Measurements from ENCODE around the gene CNOT10.

Gene CNOT10

DNA sequence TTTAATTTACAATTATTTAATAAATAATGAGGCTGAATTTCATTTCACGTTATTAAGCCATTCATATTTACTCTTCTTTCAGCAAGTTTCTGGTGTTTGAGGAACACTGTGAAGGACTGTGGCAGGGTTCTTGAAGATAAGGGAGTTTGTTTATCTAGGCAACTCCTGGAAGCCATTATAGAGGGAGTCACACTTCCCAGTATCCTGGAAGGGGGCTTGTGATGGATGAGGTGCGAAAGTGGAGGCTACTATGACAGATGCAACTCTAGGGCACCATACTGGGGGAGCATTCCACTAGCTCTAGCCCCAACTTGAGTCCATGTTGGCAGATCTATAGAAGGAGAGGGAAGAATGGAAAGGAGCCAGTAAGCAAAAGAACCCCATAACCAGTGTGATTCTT, 14.4 kb downstream of the CNOT10 start:
- peaks cover 0 to 10% of the 10 kb centered on the region in 2 experiments; a peak in 2 of 3 replicates for H3K36me3 ChIP-seq (ENCODE audit: control insufficient read depth in 2 of 2, insufficient read depth in 1 of 2, low read length in 2 of 2)
- H3K4me3 ChIP-seq (ENCODE audit: low read depth, low read length), result no peak overlapping the region
- no peaks in the 10 kb centered on the region for H3K4me1 ChIP-seq (ENCODE audit: control insufficient read depth, insufficient read depth, low read length)
- TF ChIP-seq ZNF514 (tag by site-specific recombination; IDR thresholded peaks at IDR 0.05), result 0 out of 2 replicates have a peak, but pooled peaks have one; percentile 42
- TF ChIP-seq, protein P1, sequence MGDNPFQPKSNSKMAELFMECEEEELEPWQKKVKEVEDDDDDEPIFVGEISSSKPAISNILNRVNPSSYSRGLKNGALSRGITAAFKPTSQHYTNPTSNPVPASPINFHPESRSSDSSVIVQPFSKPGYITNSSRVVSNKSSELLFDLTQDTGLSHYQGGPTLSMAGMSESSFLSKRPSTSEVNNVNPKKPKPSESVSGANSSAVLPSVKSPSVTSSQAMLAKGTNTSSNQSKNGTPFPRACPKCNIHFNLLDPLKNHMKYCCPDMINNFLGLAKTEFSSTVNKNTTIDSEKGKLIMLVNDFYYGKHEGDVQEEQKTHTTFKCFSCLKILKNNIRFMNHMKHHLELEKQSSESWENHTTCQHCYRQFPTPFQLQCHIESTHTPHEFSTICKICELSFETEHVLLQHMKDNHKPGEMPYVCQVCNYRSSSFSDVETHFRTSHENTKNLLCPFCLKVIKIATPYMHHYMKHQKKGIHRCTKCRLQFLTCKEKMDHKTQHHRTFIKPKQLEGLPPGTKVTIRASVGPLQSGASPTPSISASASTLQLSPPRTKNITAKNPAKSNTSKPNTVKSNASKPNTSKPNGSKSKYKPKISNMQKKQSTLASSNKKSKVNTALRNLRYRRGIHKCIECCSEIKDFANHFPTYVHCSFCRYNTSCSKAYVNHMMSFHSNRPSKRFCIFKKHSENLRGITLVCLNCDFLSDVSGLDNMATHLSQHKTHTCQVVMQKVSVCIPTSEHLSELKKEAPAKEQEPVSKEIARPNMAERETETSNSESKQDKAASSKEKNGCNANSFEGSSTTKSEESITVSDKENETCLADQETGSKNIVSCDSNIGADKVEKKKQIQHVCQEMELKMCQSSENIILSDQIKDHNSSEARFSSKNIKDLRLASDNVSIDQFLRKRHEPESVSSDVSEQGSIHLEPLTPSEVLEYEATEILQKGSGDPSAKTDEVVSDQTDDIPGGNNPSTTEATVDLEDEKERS (tag by site-specific recombination; IDR thresholded peaks at IDR 0.05), result no peak
- peak; percentile 97 for TF ChIP-seq WT1 (tag by site-specific recombination; IDR thresholded peaks at IDR 0.05)
- no peak for TF ChIP-seq BCL11B (tag by site-specific recombination; IDR thresholded peaks at IDR 0.05; ENCODE audit: low read depth)
- no peak for TF ChIP-seq MYNN (tag by site-specific recombination; IDR thresholded peaks at IDR 0.05; ENCODE audit: borderline replicate concordance)
- no peak for TF ChIP-seq ZNF670 (tag by site-specific recombination; IDR thresholded peaks at IDR 0.05; ENCODE audit: low read depth)
- TF ChIP-seq, protein P2, sequence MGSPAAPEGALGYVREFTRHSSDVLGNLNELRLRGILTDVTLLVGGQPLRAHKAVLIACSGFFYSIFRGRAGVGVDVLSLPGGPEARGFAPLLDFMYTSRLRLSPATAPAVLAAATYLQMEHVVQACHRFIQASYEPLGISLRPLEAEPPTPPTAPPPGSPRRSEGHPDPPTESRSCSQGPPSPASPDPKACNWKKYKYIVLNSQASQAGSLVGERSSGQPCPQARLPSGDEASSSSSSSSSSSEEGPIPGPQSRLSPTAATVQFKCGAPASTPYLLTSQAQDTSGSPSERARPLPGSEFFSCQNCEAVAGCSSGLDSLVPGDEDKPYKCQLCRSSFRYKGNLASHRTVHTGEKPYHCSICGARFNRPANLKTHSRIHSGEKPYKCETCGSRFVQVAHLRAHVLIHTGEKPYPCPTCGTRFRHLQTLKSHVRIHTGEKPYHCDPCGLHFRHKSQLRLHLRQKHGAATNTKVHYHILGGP (tag by site-specific recombination; IDR thresholded peaks at IDR 0.05), result no peak
- no peak for TF ChIP-seq SP2 (tag by site-specific recombination; IDR thresholded peaks at IDR 0.05)
- no peak for TF ChIP-seq ZNF416 (tag by site-specific recombination; IDR thresholded peaks at IDR 0.05)
- TF ChIP-seq SP7 (tag by site-specific recombination; IDR thresholded peaks at IDR 0.05), result no peak
- no peak for TF ChIP-seq ZNF530 (tag by site-specific recombination; IDR thresholded peaks at IDR 0.05; ENCODE audit: low read depth)
- no peak for TF ChIP-seq ZNF10 (tag by site-specific recombination; IDR thresholded peaks at IDR 0.05)
- H3K27ac ChIP-seq (ENCODE audit: extremely low read depth, low read depth, low read length), result no peak overlapping the region
- ChIA-PET CTCF (no interaction called here), POLR2A (interaction anchor here (0.5 kb wide), 1 partner anchor 376 kb away, joined by 6 read pairs; no protein-coding TSS in a partner anchor)
- H3K9me3 ChIP-seq (ENCODE audit: control insufficient read depth, insufficient read depth, low read depth, low read length), result no peaks in the 10 kb centered on the region

DNA sequence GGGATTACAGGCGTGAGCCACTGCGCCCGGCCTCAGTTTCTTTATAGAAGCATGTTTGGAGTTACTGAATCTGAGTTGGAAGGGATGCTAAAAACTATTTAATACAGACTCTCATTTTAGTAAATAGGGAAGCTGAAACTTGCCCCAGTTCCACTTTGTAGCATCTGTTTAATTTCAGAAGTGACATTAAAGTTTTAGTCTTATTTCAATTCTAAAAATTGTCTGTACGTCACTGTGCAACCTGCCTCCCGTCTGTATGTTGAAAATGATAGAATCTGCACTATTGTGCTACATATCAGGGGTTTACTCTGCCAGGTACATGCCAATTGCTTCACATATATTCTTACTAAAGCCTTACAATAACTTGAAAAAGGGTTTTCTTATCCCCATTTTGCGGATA, 15.3 kb downstream of the CNOT10 start:
- ChIA-PET POLR2A (no interaction called here), CTCF (interaction anchor here (1.2 kb wide), 1 partner anchor 9 kb away, joined by 3 read pairs; no protein-coding TSS in a partner anchor)
- Histone ChIP-seq H3K27ac (ENCODE audit: extremely low read depth, low read depth, low read length) (no peak overlapping the region), H3K4me3 (ENCODE audit: low read depth, low read length) (no peak overlapping the region), H3K4me1 (ENCODE audit: control insufficient read depth, insufficient read depth, low read length) (no peaks in the 10 kb centered on the region), H3K36me3 (ENCODE audit: control insufficient read depth in 2 of 2, insufficient read depth in 1 of 2, low read length in 2 of 2) (peaks cover 5% of the 10 kb centered on the region in 2 experiments; a peak in 2 of 3 replicates), H3K9me3 (ENCODE audit: control insufficient read depth, insufficient read depth, low read depth, low read length) (no peaks in the 10 kb centered on the region)
- TF ChIP-seq SP7 (tag by site-specific recombination; IDR thresholded peaks at IDR 0.05), result no peak
- TF ChIP-seq, protein P3, sequence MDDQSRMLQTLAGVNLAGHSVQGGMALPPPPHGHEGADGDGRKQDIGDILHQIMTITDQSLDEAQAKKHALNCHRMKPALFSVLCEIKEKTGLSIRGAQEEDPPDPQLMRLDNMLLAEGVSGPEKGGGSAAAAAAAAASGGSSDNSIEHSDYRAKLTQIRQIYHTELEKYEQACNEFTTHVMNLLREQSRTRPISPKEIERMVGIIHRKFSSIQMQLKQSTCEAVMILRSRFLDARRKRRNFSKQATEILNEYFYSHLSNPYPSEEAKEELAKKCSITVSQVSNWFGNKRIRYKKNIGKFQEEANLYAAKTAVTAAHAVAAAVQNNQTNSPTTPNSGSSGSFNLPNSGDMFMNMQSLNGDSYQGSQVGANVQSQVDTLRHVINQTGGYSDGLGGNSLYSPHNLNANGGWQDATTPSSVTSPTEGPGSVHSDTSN (CRISPR knock-in tag; IDR thresholded peaks at IDR 0.05), result no peak
- no peak for TF ChIP-seq SALL2 (tag by site-specific recombination; IDR thresholded peaks at IDR 0.05; ENCODE audit: borderline replicate concordance)
- TF ChIP-seq, protein P4, sequence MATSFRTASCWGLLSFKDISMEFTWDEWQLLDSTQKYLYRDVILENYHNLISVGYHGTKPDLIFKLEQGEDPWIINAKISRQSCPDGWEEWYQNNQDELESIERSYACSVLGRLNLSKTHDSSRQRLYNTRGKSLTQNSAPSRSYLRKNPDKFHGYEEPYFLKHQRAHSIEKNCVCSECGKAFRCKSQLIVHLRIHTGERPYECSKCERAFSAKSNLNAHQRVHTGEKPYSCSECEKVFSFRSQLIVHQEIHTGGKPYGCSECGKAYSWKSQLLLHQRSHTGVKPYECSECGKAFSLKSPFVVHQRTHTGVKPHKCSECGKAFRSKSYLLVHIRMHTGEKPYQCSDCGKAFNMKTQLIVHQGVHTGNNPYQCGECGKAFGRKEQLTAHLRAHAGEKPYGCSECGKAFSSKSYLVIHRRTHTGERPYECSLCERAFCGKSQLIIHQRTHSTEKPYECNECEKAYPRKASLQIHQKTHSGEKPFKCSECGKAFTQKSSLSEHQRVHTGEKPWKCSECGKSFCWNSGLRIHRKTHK (tag by site-specific recombination; IDR thresholded peaks at IDR 0.05), result no peak
- no peak for TF ChIP-seq EGR2 (tag by site-specific recombination; IDR thresholded peaks at IDR 0.05; ENCODE audit: low read depth)
- no peak for TF ChIP-seq ZNF138 (tag by site-specific recombination; IDR thresholded peaks at IDR 0.05; ENCODE audit: borderline replicate concordance)
- TF ChIP-seq ZNF211 (tag by site-specific recombination; IDR thresholded peaks at IDR 0.05; ENCODE audit: low read depth), result no peak
- no peak for TF ChIP-seq MZF1 (tag by site-specific recombination; IDR thresholded peaks at IDR 0.05; ENCODE audit: borderline replicate concordance)
- no peak for TF ChIP-seq ZNF2 (tag by site-specific recombination; IDR thresholded peaks at IDR 0.05)
- TF ChIP-seq ZNF664 (tag by site-specific recombination; IDR thresholded peaks at IDR 0.05), result no peak
- TF ChIP-seq ZNF548 (tag by site-specific recombination; IDR thresholded peaks at IDR 0.05), result no peak
- TF ChIP-seq, protein P5, sequence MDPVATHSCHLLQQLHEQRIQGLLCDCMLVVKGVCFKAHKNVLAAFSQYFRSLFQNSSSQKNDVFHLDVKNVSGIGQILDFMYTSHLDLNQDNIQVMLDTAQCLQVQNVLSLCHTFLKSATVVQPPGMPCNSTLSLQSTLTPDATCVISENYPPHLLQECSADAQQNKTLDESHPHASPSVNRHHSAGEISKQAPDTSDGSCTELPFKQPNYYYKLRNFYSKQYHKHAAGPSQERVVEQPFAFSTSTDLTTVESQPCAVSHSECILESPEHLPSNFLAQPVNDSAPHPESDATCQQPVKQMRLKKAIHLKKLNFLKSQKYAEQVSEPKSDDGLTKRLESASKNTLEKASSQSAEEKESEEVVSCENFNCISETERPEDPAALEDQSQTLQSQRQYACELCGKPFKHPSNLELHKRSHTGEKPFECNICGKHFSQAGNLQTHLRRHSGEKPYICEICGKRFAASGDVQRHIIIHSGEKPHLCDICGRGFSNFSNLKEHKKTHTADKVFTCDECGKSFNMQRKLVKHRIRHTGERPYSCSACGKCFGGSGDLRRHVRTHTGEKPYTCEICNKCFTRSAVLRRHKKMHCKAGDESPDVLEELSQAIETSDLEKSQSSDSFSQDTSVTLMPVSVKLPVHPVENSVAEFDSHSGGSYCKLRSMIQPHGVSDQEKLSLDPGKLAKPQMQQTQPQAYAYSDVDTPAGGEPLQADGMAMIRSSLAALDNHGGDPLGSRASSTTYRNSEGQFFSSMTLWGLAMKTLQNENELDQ (tag by site-specific recombination; IDR thresholded peaks at IDR 0.05; ENCODE audit: low read depth), result no peak
- TF ChIP-seq ZNF510 (tag by site-specific recombination; IDR thresholded peaks at IDR 0.05; ENCODE audit: insufficient replicate concordance), result no peak
- TF ChIP-seq, protein P6, sequence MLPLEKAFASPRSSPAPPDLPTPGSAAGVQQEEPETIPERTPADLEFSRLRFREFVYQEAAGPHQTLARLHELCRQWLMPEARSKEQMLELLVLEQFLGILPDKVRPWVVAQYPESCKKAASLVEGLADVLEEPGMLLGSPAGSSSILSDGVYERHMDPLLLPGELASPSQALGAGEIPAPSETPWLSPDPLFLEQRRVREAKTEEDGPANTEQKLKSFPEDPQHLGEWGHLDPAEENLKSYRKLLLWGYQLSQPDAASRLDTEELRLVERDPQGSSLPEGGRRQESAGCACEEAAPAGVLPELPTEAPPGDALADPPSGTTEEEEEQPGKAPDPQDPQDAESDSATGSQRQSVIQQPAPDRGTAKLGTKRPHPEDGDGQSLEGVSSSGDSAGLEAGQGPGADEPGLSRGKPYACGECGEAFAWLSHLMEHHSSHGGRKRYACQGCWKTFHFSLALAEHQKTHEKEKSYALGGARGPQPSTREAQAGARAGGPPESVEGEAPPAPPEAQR (tag by site-specific recombination; IDR thresholded peaks at IDR 0.05), result no peak

Data from HEK293 (cell line).